ENCODE data around the gene TOX3.

GRCh38 chr16:52584354-52585320 is 37.7 kb upstream of the TOX3 start:
- TF ChIP-seq CTCF (IDR thresholded peaks at IDR 0.05) (no peak), POLR2A (IDR thresholded peaks at IDR 0.05) (no peak), POLR2AphosphoS5 (IDR thresholded peaks at IDR 0.05) (no peak)
